HG03159 (cell line): Measurements from ENCODE around the gene SLF1.

Experiments
- ATAC-seq: cut with Tn5 transposase; IDR thresholded peaks from one replicate; pipeline ENCODE4 v1.9.1; 2021; ENCODE audit warnings: mild to moderate bottlenecking, moderate library complexity; ENCODE audit not compliant: unreplicated experiment

SLF1 gene

DNA sequence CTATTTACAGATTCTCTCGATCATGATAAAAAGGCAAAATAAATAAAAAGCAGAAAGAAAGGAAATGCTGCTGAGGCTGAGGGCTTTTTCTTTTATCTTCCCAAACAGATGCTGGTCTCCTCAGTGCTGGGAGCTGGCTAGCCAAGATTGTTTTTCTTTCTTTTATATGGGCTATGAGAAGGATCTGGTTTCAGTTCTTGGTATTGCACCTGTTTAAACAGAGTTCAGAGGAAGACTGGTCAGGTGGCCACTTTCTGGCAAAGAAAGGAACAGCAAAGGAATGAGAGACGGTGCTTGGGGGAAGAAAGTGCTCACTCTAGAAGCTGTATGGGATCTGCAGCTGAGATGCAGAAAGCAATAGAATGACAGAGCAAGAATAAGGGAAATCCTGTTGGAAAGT lies 88.9 kb downstream of the SLF1 start:
- ATAC-seq: no peak

DNA sequence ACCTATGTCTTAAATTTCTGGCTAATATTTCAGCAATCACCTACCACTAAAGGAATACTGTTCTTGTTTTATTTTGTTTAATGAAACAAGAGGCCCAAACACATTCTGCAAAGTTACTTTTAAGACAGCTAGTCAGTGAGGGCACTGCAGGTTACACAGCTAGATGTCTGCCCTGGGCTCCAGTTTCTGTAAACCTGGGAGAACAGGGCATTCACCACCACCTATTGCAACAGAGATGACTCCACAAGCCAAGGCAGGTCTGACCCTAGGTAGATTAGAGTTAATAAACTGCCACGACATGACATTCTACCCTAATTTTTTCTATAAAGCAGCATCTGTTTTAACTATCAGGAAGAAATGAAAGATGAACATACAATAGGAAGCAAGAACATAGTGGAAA lies 90.8 kb downstream of the SLF1 start:
- no peak for ATAC-seq

DNA sequence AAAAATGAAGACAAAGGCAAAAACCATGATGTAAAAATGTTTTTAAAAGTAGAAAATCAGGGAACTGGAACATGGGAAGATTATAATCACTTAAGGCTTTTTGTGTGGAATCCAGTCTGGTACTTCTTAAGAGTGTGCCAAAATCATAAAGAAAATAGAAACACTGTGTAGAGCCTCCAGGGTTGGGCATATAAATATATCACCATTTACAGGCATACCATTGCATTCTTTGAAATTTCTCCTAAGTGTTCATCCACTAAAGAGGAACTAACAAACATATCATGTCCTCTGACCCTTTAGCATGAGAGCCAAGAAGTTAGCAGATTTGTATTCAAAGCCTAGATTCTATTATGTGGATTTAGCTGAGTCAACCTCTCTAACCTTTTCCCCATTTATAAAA lies 93.3 kb downstream of the SLF1 start:
- no peak for ATAC-seq

DNA sequence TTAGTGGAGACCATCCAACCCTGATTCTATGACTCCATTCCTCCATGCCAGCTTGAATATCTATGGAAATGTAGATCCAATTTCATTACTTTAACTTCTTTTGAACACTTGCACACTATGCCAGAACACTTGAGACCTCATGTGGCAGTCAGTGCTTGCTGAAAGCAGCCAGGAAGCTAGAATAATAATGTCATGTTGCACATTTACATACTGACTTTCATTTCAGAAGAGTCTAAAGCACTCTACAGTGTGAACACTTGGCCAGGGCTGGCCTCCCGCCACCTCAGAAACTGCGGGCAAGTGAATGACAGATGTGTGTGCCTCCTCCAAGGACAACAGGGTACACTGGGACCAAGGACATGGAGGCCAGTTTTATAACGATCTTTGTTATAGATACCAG lies 97.3 kb downstream of the SLF1 start:
- ATAC-seq: no peak

DNA sequence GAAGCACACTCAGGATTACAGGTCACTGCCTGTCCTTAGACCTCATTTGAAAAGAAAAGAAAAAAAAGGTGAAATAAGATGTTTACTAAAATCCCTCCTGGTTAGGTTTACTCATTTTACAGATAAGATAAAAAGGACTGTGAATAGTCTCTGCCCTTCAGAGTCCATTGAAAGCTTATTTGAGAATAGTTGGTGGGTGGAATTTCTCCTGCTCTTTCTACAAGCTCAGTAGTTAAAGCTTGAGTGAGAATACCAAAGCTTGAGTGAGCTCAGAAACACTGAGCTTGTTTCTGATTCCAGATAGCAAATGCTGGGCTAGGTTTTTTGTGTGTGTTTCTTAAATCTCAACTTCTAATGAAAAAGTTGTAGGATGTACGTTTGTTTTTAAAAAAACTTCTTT lies 106.7 kb downstream of the SLF1 start:
- ATAC-seq: no peak

DNA sequence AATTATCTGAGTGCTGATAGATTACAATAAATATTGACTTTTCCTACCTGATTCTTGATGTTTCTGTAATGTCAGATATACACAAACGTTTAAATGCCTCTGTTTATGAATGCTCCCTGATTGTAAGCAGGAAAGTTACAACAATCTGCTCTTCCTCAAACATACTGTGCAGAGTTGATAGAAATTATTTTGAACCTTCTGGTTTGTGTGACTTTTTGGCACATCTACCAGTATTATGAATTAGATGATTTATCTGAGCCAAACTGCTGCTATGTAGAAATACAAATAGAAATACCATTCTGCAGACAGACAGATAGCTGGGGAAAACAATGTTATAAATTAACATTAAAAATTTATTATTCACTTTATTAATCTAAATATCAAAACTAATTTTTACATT lies 113.0 kb downstream of the SLF1 start:
- no peak for ATAC-seq

DNA sequence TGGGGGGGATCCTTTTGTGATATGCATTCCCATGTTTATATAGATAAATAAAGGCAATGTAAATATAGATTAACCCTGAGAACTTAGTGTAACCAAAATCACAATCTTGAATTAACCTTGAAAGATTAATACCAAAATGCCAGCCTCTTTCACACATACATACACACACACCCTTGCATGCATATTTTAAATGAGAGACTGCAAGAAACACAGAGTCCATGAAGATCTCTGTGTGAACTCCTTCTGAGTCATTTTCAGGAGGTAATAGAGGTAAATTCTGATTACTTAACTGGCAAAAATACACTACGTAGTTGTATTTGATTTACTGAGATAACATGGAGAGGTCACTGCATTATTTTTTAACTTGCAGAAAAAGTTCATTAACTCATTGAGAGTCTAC lies 118.0 kb downstream of the SLF1 start:
- no peak for ATAC-seq

DNA sequence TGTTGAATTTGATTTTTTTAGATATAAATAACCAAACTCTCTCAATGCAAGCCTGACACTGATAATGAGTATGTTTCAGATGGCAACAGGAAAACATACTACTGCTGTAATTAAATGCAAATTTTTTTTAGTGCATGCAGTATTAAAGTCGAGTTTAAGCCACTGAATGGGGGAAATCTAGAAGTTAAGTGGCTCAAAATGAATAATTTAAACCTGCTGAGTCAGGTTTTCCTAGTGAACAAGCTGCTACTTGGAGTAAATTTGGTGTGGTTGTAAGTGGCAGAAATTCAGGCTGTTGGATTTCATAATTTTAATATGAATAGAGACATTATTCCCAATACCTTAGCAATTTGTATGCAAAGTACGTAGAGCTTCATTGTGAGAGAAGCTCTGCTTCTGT lies 121.8 kb downstream of the SLF1 start:
- ATAC-seq: no peak

DNA sequence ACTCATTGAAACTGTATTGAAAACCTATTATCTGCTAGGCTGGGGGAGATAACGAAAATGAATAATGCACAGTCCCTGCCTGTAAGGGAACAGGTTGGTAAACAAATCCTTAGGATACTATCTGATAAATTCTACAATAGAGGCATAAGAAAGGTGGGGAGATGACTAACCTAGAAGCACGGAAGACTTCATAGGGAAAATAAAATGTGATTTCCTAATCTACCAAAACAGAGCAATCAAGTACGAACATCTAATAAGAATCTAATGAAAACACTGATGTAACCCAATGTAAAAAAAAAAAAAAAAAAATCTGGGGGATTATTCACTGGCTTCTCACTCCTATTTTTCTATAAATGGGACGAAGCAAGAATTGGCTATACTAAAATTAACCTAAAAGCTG lies 124.4 kb downstream of the SLF1 start:
- ATAC-seq: no peak

DNA sequence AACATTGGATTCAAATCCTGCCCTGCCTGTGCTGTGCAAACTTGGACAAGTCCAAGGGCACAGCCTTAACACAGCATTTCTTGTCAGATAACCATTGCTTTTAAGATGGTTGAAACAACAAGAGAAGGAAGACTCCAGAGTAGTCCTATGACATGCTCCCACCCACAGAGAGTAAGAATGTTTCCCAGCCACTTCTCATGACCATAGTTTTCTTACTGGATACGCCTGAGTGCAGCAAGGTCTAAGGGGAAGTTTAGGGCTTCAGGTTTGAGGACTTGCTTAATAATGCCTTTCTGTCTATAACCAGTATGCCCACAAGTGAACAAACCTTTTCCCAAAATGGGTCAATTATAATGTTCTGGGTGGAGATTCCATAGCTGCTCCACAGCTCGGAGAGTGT lies 126.4 kb downstream of the SLF1 start:
- ATAC-seq: no peak

DNA sequence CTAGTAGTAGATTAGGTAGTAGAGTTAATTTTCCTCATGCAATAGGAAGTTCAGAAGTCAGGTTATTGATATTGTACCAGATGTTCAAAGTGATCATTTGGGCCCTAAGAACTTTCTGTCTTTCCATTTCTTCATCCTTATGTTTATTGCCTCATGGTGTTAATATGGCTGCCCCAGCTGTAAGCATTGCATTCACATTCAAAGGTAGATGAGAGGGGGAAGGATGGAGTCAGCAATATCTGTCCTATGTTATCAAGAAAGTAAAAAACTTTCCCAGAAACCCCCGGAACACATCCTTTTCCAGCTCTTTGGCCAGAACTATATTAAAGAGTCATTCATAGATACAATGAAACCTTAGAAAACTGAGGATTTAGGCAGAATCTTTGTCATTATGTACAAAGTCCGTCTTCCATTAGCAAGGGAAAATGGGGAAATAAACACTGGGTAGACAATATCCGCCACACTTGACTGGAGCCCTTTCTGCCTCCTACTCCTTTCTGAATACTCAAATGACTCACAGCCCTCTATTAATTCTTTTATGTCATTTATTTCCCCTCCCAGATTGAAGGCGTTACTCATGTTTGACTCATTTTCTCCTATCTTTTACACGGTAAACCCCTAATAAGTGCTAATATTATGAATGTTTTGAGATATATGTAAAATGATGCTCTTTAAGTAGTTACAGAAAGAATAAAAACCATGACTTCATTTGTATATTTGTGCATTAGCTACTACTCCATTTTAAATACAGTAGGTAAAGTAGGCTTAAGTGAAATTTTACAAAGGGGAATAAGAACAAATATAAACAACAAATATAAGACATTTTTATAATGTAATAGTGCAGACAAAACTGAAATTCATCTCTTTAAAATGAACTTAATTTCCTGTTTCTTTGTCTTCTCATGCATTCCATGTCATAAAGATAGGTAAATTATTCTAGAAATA lies 127.6 kb downstream of the SLF1 start:
- peak; percentile 88 for ATAC-seq

DNA sequence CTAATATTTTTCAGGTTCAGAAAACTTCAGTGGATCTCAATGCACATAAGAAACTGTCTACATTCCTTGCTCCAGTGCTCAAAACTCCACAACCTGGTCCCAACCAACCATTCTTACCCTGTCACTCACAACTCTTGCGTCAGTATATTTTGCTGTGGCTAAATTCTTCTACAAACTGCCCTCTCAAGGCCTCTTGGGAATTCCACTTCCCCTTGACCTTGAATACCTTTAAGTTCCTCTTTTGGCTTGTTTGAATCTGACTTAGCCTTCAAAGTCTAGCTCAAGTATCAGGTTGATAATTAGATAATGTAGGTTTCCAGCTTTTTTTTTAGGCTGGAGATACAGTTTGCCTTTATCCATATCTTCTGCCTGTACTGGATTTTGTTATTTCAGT lies 128.3 kb downstream of the SLF1 start:
- peak; percentile 45 for ATAC-seq
